Mesendoderm (in vitro differentiated cells): ENCODE data around the gene ZDHHC8.

Experiments used
- DNase-seq: peaks from one replicate; pipeline ENCODE4 v3.0.0; 2013
- H2AK5ac ChIP-seq: 2 replicates; pipeline ENCODE4 v1.6.1; 2013; ENCODE audit warnings: low read length, inconsistent platforms
- H2BK120ac ChIP-seq: 2 replicates; pipeline ENCODE4 v1.6.1; 2013; ENCODE audit warnings: low read depth, mild to moderate bottlenecking, low read length, moderate library complexity, mixed read lengths
- H2BK15ac ChIP-seq: replicated peaks from 2 replicates; pipeline ENCODE4 v1.6.1; 2013; ENCODE audit warnings: low read depth, mild to moderate bottlenecking, moderate library complexity
- H2BK5ac ChIP-seq: 2 replicates; pipeline ENCODE4 v1.6.1; 2013; ENCODE audit warnings: low read length, inconsistent platforms
- H3K18ac ChIP-seq: 2 replicates; pipeline ENCODE4 v1.6.1; 2013; ENCODE audit warnings: mild to moderate bottlenecking, low read length, mixed read lengths
- H3K23ac ChIP-seq: one replicate; pipeline ENCODE4 v1.6.1; 2013; ENCODE audit warnings: low read length
- H3K27ac ChIP-seq: 2 replicates; pipeline ENCODE4 v1.5.1; 2013; ENCODE audit warnings: low read depth, mild to moderate bottlenecking, inconsistent platforms, low read length, moderate library complexity
- H3K27me3 ChIP-seq: 2 replicates; pipeline ENCODE4 v1.6.1; 2013; ENCODE audit warnings: low read length, control low read depth, mild to moderate bottlenecking, inconsistent platforms; ENCODE audit not compliant: insufficient read depth, poor library complexity
- H3K36me3 ChIP-seq: 2 replicates; pipeline ENCODE4 v1.6.1; 2013; ENCODE audit warnings: low read length, inconsistent platforms; ENCODE audit not compliant: control insufficient read depth, insufficient read depth
- H3K4ac ChIP-seq: one replicate; pipeline ENCODE4 v1.6.1; 2013; ENCODE audit warnings: low read depth, mild to moderate bottlenecking, low read length, moderate library complexity
- H3K4me1 ChIP-seq: 2 replicates; pipeline ENCODE4 v1.6.1; 2013; ENCODE audit warnings: low read depth, low read length, inconsistent platforms; ENCODE audit not compliant: control insufficient read depth
- H3K4me2 ChIP-seq: 2 replicates; pipeline ENCODE4 v1.6.1; 2013; ENCODE audit warnings: low read length
- H3K4me3 ChIP-seq: 2 replicates; pipeline ENCODE4 v1.5.1; 2013; ENCODE audit warnings: mild to moderate bottlenecking, low read length
- H3K56ac ChIP-seq: one replicate; pipeline ENCODE4 v1.6.1; 2013; ENCODE audit warnings: low read length
- H3K79me1 ChIP-seq: 2 replicates; pipeline ENCODE4 v1.6.1; 2013; ENCODE audit warnings: low read length, inconsistent platforms
- H3K79me2 ChIP-seq: 2 replicates; pipeline ENCODE4 v1.6.1; 2013; ENCODE audit warnings: mild to moderate bottlenecking, low read length; ENCODE audit not compliant: control insufficient read depth, insufficient read depth
- H3K9ac ChIP-seq: 2 replicates; pipeline ENCODE4 v1.6.1; 2013; ENCODE audit warnings: low read length, inconsistent platforms
- H4K5ac ChIP-seq: one replicate; pipeline ENCODE4 v1.6.1; 2013; ENCODE audit warnings: low read length
- H4K8ac ChIP-seq: one replicate; pipeline ENCODE4 v1.6.1; 2013; ENCODE audit warnings: low read depth, mild to moderate bottlenecking, control low read depth, low read length, moderate library complexity
- WGBS: extraction: QIAGEN DNeasy Blood & Tissue Kit; methylation state at CpG from one replicate; pipeline ENCODE4 v1.1.7; 2013; ENCODE audit warnings: low lambda C conversion rate, missing lambda C conversion rate; ENCODE audit not compliant: insufficient coverage; ENCODE audit errors: extremely low coverage; 5-methylcytosine and 5-hydroxymethylcytosine counted together

Gene ZDHHC8

DNA sequence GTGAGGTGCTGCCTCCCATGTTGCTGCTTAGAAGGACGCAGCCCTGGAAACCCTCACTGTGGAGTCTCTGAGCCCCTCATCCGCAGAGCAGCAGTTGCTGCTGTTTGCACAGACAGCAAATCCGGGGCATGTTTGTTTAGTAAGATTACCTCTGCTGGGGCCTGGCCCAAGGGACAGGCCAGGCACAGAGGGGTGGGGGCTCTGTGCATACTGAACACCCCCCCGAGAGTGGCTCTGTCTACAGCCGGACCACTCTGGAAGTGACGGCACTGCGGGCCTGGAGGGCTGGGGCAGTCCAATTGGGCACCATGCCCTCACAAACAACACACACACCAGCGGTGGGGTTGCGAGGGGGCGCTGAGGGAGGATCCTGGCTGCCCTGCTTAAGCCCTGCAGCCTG is 42.2 kb downstream of the ZDHHC8 start:
- no CpG with 5 or more reads among the region's 10 CpGs for WGBS

GRCh38 chr22:20174785-20175596 is 43.4 kb downstream of the ZDHHC8 start:
- Histone ChIP-seq H3K23ac (no peak overlapping the region), H3K27ac (no peak overlapping the region), H4K5ac (no peak overlapping the region), H3K79me1 (no peaks in the 10 kb centered on the region), H3K36me3 (no peaks in the 10 kb centered on the region), H3K79me2 (no peaks in the 10 kb centered on the region), H3K4me2 (no peak overlapping the region), H2BK15ac (no peak overlapping the region), H2AK5ac (no peak overlapping the region), H3K4ac (no peak overlapping the region), H3K9ac (no peak overlapping the region), H3K4me3 (no peak overlapping the region), H3K56ac (no peak overlapping the region), H4K8ac (no peak overlapping the region), H3K18ac (no peak overlapping the region), H3K4me1 (no peaks in the 10 kb centered on the region), H3K27me3 (no peaks in the 10 kb centered on the region), H2BK120ac (no peak overlapping the region), H2BK5ac (no peak overlapping the region)
- peak; percentile 15 for DNase-seq
- WGBS, result no CpG with 5 or more reads among the region's 19 CpGs

More for the DNA sequence above, 42.2 kb downstream of the ZDHHC8 start:
- Histone ChIP-seq H3K27me3 (no peaks in the 10 kb centered on the region), H2BK15ac (no peak overlapping the region), H3K36me3 (no peaks in the 10 kb centered on the region), H3K4me3 (no peak overlapping the region), H2BK120ac (no peak overlapping the region), H3K9ac (no peak overlapping the region), H4K5ac (no peak overlapping the region), H3K4me1 (no peaks in the 10 kb centered on the region), H3K23ac (no peak overlapping the region), H3K79me2 (no peaks in the 10 kb centered on the region), H4K8ac (no peak overlapping the region), H3K56ac (no peak overlapping the region), H2BK5ac (no peak overlapping the region), H3K4ac (no peak overlapping the region), H2AK5ac (no peak overlapping the region), H3K27ac (no peak overlapping the region), H3K79me1 (no peaks in the 10 kb centered on the region), H3K18ac (no peak overlapping the region), H3K4me2 (no peak overlapping the region)
- DNase-seq, result no peak

DNA sequence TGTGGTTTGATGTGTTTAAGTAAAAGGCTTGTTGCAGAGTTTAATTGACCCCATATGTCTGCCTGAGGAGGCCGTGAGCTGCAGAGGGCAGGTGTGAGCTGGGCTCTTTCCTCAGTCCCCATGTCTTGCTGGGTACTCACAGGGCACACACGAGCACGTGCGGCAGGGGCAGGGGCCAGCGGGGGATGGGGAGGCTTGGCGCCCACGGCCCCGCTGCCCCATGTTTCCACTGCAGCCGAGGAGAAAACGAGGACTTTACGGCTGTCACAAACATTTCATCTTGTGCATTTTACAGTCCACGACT is 43.9 kb downstream of the ZDHHC8 start:
- H4K8ac ChIP-seq, result no peak overlapping the region
- no peak overlapping the region for H3K56ac ChIP-seq
- H2BK15ac ChIP-seq, result no peak overlapping the region
- H3K79me2 ChIP-seq, result no peaks in the 10 kb centered on the region
- no peak overlapping the region for H3K4me3 ChIP-seq
- H3K18ac ChIP-seq, result no peak overlapping the region
- no peak overlapping the region for H3K9ac ChIP-seq
- H4K5ac ChIP-seq, result no peak overlapping the region
- H3K4me1 ChIP-seq, result no peaks in the 10 kb centered on the region
- DNase-seq, result no peak
- H3K4ac ChIP-seq, result no peak overlapping the region
- H3K79me1 ChIP-seq, result no peaks in the 10 kb centered on the region
- H3K4me2 ChIP-seq, result no peak overlapping the region
- H3K23ac ChIP-seq, result no peak overlapping the region
- H3K27ac ChIP-seq, result no peak overlapping the region
- no peak overlapping the region for H2AK5ac ChIP-seq
- no CpG with 5 or more reads among the region's 12 CpGs for WGBS
- no peaks in the 10 kb centered on the region for H3K27me3 ChIP-seq
- H2BK5ac ChIP-seq, result no peak overlapping the region
- H3K36me3 ChIP-seq, result no peaks in the 10 kb centered on the region
- no peak overlapping the region for H2BK120ac ChIP-seq

- whole genome bisulfite sequencing, result no CpG with 5 or more reads among the region's 17 CpGs
- Histone ChIP-seq H3K18ac (no peak overlapping the region), H3K79me2 (no peaks in the 10 kb centered on the region), H2BK120ac (no peak overlapping the region), H3K4ac (no peak overlapping the region), H4K5ac (no peak overlapping the region), H3K56ac (no peak overlapping the region), H3K4me3 (no peak overlapping the region), H3K4me2 (no peak overlapping the region), H2BK5ac (no peak overlapping the region), H3K4me1 (no peaks in the 10 kb centered on the region), H4K8ac (no peak overlapping the region), H3K36me3 (no peaks in the 10 kb centered on the region), H3K23ac (no peak overlapping the region), H2BK15ac (no peak overlapping the region), H3K27ac (no peak overlapping the region), H2AK5ac (no peak overlapping the region), H3K9ac (no peak overlapping the region), H3K27me3 (no peaks in the 10 kb centered on the region), H3K79me1 (no peaks in the 10 kb centered on the region)
- no peak for DNase-seq
Observed at GRCh38 chr22:20176421-20177085, 44.9 kb downstream of the ZDHHC8 start.

DNA sequence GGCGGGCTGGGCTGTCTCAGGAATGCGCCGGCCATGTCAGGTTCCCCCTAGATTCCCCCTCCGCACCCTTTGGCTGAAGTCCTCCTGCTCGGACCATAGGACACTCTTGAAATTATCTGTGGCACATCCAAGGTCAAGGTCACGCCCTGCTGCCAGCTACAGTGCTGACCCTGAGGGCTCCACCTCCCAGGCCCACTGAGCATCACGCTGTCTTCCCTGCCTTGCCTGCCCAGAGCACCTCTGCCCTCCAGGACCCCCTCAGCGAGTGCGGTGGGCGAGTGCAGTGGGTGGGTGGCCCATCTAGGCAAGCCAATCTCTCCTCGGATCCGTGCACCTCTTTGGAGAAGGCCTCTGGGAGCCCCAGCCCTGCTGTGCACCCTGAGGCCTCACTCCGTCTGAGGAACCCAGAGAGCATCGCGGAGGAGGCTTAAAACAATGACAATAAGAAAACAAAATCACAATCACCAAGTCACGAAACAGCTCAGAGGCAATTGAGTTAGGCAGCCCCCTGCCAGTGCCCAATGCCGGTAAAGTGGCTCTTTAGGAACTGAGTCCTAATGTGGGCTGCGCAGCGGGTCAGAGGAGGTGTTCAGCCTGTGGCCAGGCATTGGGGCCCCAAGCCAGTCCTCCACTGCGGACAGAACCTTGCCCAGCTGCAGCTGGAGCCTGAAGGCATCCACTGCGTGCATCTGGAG is 45.8 kb downstream of the ZDHHC8 start:
- H3K4me2 ChIP-seq, result no peak overlapping the region
- no peak overlapping the region for H3K27ac ChIP-seq

More for the DNA sequence above, 45.8 kb downstream of the ZDHHC8 start:
- H3K18ac ChIP-seq, result no peak overlapping the region
- WGBS, result no CpG with 5 or more reads among the region's 21 CpGs
- no peak overlapping the region for H4K5ac ChIP-seq
- no peak overlapping the region for H2BK5ac ChIP-seq
- H3K4me1 ChIP-seq, result no peaks in the 10 kb centered on the region
- no peaks in the 10 kb centered on the region for H3K79me1 ChIP-seq
- H3K23ac ChIP-seq, result no peak overlapping the region
- H3K4ac ChIP-seq, result no peak overlapping the region
- H3K27me3 ChIP-seq, result no peaks in the 10 kb centered on the region
- H2BK15ac ChIP-seq, result no peak overlapping the region
- H2AK5ac ChIP-seq, result no peak overlapping the region
- no peak overlapping the region for H3K4me3 ChIP-seq
- H3K9ac ChIP-seq, result no peak overlapping the region
- no peak overlapping the region for H3K56ac ChIP-seq
- no peaks in the 10 kb centered on the region for H3K79me2 ChIP-seq
- H4K8ac ChIP-seq, result no peak overlapping the region
- no peak overlapping the region for H2BK120ac ChIP-seq
- no peak for DNase-seq
- no peaks in the 10 kb centered on the region for H3K36me3 ChIP-seq
